Hypothalamus (tissue), 51 donors: ENCODE data around the gene AP5Z1.
A peak's percentile ranks its signal among the peaks of the same experiment; 100 is the strongest.
"Not testable (repeated sequence)": the region's sequence is repeated elsewhere in the genome, so short reads cannot be mapped to it uniquely, and the experiment has no call there.

Experiments used
- DNase-seq, 51 donors: peaks; one replicate each; lab custom pipeline; 2025; lab: John Stamatoyannopoulos, UW

Gene AP5Z1

GRCh38 chr7:4787541-4787940, 12.1 kb downstream of the AP5Z1 start:
- no peak for DNase-seq

- no peak for DNase-seq
These were observed 12.7 kb downstream of the AP5Z1 start for GRCh38 chr7:4787947-4788626.

- no peak for DNase-seq
These were observed 13.3 kb downstream of the AP5Z1 start for GRCh38 chr7:4788627-4789189.

GRCh38 chr7:4789194-4790077, 14.0 kb downstream of the AP5Z1 start:
- DNase-seq: no peak

- no peak for DNase-seq
These were observed 14.6 kb downstream of the AP5Z1 start for GRCh38 chr7:4790078-4790465.

GRCh38 chr7:4790516-4790991, 15.1 kb downstream of the AP5Z1 start:
- no peak for DNase-seq

GRCh38 chr7:4791101-4791737, 15.8 kb downstream of the AP5Z1 start:
- DNase-seq: no peak

GRCh38 chr7:4791738-4792536, 16.5 kb downstream of the AP5Z1 start:
- peak; percentile 7 to 90 (median 71) for DNase-seq

GRCh38 chr7:4792537-4793126, 17.2 kb downstream of the AP5Z1 start:
- peak in 8 of 51 donors; percentile 22 to 61 (median 44) for DNase-seq

GRCh38 chr7:4793385-4793993, 18.1 kb downstream of the AP5Z1 start:
- not testable (repeated sequence) for DNase-seq

- not testable (repeated sequence) for DNase-seq
These were observed 18.7 kb downstream of the AP5Z1 start for GRCh38 chr7:4794171-4794570.

- DNase-seq: no peak
These were observed 19.3 kb downstream of the AP5Z1 start for GRCh38 chr7:4794591-4795350.

- DNase-seq: peak in 1 of 51 donors; percentile 25
These were observed 21.0 kb downstream of the AP5Z1 start for GRCh38 chr7:4796453-4796852.

GRCh38 chr7:4797858-4798705, 22.7 kb downstream of the AP5Z1 start:
- DNase-seq: peak in 29 of 51 donors; percentile 6 to 71 (median 31)

- no peak for DNase-seq
These were observed 23.3 kb downstream of the AP5Z1 start for GRCh38 chr7:4798706-4799235.

GRCh38 chr7:4799508-4800268, 24.3 kb downstream of the AP5Z1 start:
- no peak for DNase-seq
